Erythroblast (primary cell): Measurements from ENCODE around the gene TSC2.

Experiments
- GATA1 ChIP-seq: IDR thresholded peaks from 2 replicates; pipeline ENCODE4 v1.6.1; 2011; ENCODE audit warnings: low read depth, mild to moderate bottlenecking, control low read depth, low read length, moderate library complexity
- POLR2A ChIP-seq: IDR thresholded peaks from 2 replicates; pipeline ENCODE4 v1.6.1; 2011; ENCODE audit warnings: mild to moderate bottlenecking, low read length

GRCh38 chr16:2072926-2073325, 25.1 kb downstream of the TSC2 start:
- TF ChIP-seq POLR2A (no peak), GATA1 (no peak)
